CD4-positive, alpha-beta T cell (primary cell): ENCODE measurements around the gene FNIP1. TPM values are rescaled to one million over a fixed set of nuclear protein-coding genes. Genes with fewer than 3 reads are reported as not detected.
A peak's percentile ranks its signal among the peaks of the same experiment; 100 is the strongest.

ENCODE experiments used
- ATAC-seq: fragments of 200-7000 bp; cut with Tn5 transposase; one replicate; pipeline ENCODE4 v1.10.0; 2022; ENCODE audit warnings: mild to moderate bottlenecking; ENCODE audit not compliant: poor library complexity
- CTCF ChIA-PET: fragments of 350-600 bp; sonication (Branson Sonifier 250); formaldehyde crosslinking; loops from one replicate; lab custom pipeline; 2021; ENCODE audit warnings: antibody characterized with exemption, inconsistent platforms; lab: Charles Lee
- POLR2A ChIA-PET: fragments of 350-600 bp; sonication (Branson Sonifier 250); formaldehyde crosslinking; loops from one replicate; lab custom pipeline; 2021; ENCODE audit warnings: antibody characterized with exemption, inconsistent platforms; lab: Charles Lee
- DNase-seq, 14 experiments: peaks; one replicate each; pipeline ENCODE4 v3.0.0-alpha.2; 2013 to 2020; ENCODE audit warnings: mixed read lengths in 2 of 14
- H3K27ac ChIP-seq, 2 donors: one replicate each; pipeline versions ENCODE4 v1.5.1 to v1.7.0; 2013; ENCODE audit warnings: low read length in 2 of 2, low read depth in 1 of 2, mild to moderate bottlenecking in 1 of 2
- H3K27me3 ChIP-seq, 2 experiments: 1 replicate in 1 of 2; 2 replicates in 1 of 2; pipeline versions ENCODE4 v1.6.1 to v1.7.0; 2013; ENCODE audit warnings: low read length in 2 of 2, control low read depth in 1 of 2, mild to moderate bottlenecking in 1 of 2, moderate library complexity in 1 of 2; ENCODE audit not compliant: insufficient read depth in 2 of 2, control insufficient read depth in 1 of 2
- H3K36me3 ChIP-seq: one replicate; pipeline ENCODE4 v1.6.1; 2013; ENCODE audit warnings: low read length, control low read depth; ENCODE audit not compliant: insufficient read depth
- H3K4me1 ChIP-seq: one replicate; pipeline ENCODE4 v1.6.1; 2013; ENCODE audit warnings: low read length, control low read depth; ENCODE audit not compliant: insufficient read depth
- H3K4me3 ChIP-seq: one replicate; pipeline ENCODE4 v1.5.1; 2013; ENCODE audit warnings: mild to moderate bottlenecking, low read length, moderate library complexity
- H3K9me3 ChIP-seq, 2 experiments: 1 replicate in 1 of 2; 2 replicates in 1 of 2; pipeline versions ENCODE4 v1.6.1 to v1.7.0; 2013; ENCODE audit warnings: low read length in 2 of 2, mild to moderate bottlenecking in 2 of 2, control low read depth in 1 of 2, moderate library complexity in 1 of 2; ENCODE audit not compliant: control insufficient read depth in 1 of 2, insufficient read depth in 1 of 2
- H3K27ac Mint-ChIP-seq: one replicate; pipeline ENCODE4 v1.8.0; 2020; ENCODE audit warnings: mixed read lengths
- H3K27me3 Mint-ChIP-seq: one replicate; pipeline ENCODE4 v1.8.0; 2021; ENCODE audit warnings: mixed read lengths
- H3K36me3 Mint-ChIP-seq: one replicate; pipeline ENCODE4 v1.8.0; 2021; ENCODE audit warnings: low read depth, mixed read lengths
- H3K4me1 Mint-ChIP-seq: one replicate; pipeline ENCODE4 v1.8.0; 2021; ENCODE audit warnings: low read depth, mixed read lengths
- H3K4me3 Mint-ChIP-seq: one replicate; pipeline ENCODE4 v1.8.0; 2020; ENCODE audit warnings: mild to moderate bottlenecking, mixed read lengths
- H3K9me3 Mint-ChIP-seq: one replicate; pipeline ENCODE4 v1.8.0; 2020; ENCODE audit warnings: mixed read lengths
- CTCF ChIP-seq: fragments of 200-600 bp; IDR thresholded peaks from one replicate; pipeline ENCODE4 v1.8.0; 2022; ENCODE audit warnings: antibody characterized with exemption, mild to moderate bottlenecking
- intact Hi-C, 2 experiments: fragments of 100-400 bp; cut with DNase I in 1 of 2; cut with micrococcal nuclease in 1 of 2; formaldehyde crosslinking; loops; one replicate each; pipeline versions ENCODE4 v1.15.1 to v1.9.0; 2023 to 2025; cut with DNase I, micrococcal nuclease
- total RNA-seq, 174 experiments: library from RNA in 2 of 174; stranded (reverse) in 2 of 174; gene quantifications; one replicate each; pipeline ENCODE4 v1.2.3 and lab custom pipeline; 2021 to 2026

The FNIP1 gene
- total RNA-seq, 2 experiments from 2014 or later: 34.5 to 34.7 TPM

GRCh38 chr5:131706281-131706680 is 90.5 kb downstream of the FNIP1 start:
- H3K9me3 ChIP-seq: no peaks in the 10 kb centered on the region
- Mint-ChIP-seq H3K9me3 (no peaks in the 10 kb centered on the region), H3K36me3 (peaks cover 90% of the 10 kb centered on the region), H3K27me3 (no peaks in the 10 kb centered on the region), H3K4me3 (no peak overlapping the region), H3K27ac (no peak overlapping the region), H3K4me1 (peaks cover 3% of the 10 kb centered on the region)
- H3K36me3 ChIP-seq: peaks cover 50% of the 10 kb centered on the region
- intact Hi-C loops: loop anchor here in 1 of 2 experiments (5.0 kb wide), 1 partner anchor 301 kb away; no protein-coding TSS in a partner anchor
- ChIA-PET POLR2A (no interaction called here), CTCF (no interaction called here)
- DNase-seq: peak in 2 of 14 experiments; percentile 9 to 14
- H3K4me1 ChIP-seq: no peaks in the 10 kb centered on the region
- H3K27ac ChIP-seq: no peak overlapping the region
- H3K4me3 ChIP-seq: no peak overlapping the region
- H3K27me3 ChIP-seq: no peaks in the 10 kb centered on the region
- no peak for ATAC-seq
- TF ChIP-seq CTCF: no peak

DNA sequence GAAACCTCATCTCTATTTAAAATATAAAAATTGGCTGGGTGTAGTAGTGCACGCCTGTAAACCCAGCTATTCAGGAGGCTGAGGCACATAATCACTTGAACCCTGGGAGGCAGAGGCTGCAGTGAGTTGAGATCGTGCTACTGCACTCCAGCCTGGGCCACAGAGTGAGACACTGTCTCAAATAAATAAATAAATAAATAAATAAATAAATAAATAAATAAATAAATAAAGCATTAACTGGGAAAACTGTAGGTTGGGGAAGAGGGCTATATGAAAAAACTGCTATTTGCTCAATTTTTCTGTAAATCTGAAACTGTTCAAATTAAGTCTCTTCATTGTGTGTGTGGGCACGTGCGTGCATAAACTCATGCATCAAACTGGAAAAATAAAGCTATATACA is 101.9 kb downstream of the FNIP1 start:
- no peaks in the 10 kb centered on the region for H3K4me1 Mint-ChIP-seq
- Histone ChIP-seq H3K4me3 (no peak overlapping the region), H3K36me3 (peaks cover 14% of the 10 kb centered on the region), H3K9me3 (no peaks in the 10 kb centered on the region), H3K27ac (no peak overlapping the region), H3K27me3 (no peaks in the 10 kb centered on the region), H3K4me1 (no peaks in the 10 kb centered on the region)
- no peak for TF ChIP-seq CTCF
- intact Hi-C loops: no loop called here
- peaks cover 11% of the 10 kb centered on the region for H3K9me3 Mint-ChIP-seq
- H3K27me3 Mint-ChIP-seq: no peaks in the 10 kb centered on the region
- H3K4me3 Mint-ChIP-seq: no peak overlapping the region
- POLR2A ChIA-PET: no interaction called here
- ATAC-seq (no peak), DNase-seq (no peak)
- CTCF ChIA-PET: interaction anchor here (2.1 kb wide), 1 partner anchor 105 kb away, joined by 8 read pairs; no protein-coding TSS in a partner anchor
- H3K36me3 Mint-ChIP-seq: peaks cover 76% of the 10 kb centered on the region
- no peak overlapping the region for H3K27ac Mint-ChIP-seq

DNA sequence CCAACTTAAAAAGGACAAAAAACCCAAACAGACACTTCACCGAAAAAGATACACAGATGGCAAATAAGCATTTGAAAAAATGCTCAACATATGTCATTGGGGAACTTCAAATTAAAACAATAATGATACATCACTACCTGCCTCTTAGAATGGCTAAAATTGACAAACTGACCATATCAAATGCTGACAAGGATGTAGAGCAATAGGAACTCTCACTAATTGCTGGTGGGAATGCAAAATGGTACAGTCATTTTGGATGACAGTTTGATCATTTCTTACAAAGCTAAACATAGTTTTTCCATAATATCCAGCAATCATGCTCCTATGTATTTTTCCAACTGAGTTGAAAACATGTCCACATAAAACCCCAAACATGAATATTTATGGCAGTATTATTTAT is 102.9 kb downstream of the FNIP1 start:
- Mint-ChIP-seq H3K9me3 (peaks cover 11% of the 10 kb centered on the region), H3K27me3 (no peaks in the 10 kb centered on the region), H3K4me3 (no peak overlapping the region), H3K27ac (no peak overlapping the region), H3K4me1 (no peaks in the 10 kb centered on the region), H3K36me3 (peaks cover 84% of the 10 kb centered on the region)
- ChIA-PET POLR2A (no interaction called here), CTCF (no interaction called here)
- no peak for TF ChIP-seq CTCF
- DNase-seq (no peak), ATAC-seq (no peak)
- Histone ChIP-seq H3K27ac (no peak overlapping the region), H3K36me3 (peaks cover 17% of the 10 kb centered on the region), H3K27me3 (no peaks in the 10 kb centered on the region), H3K4me3 (no peak overlapping the region), H3K9me3 (no peaks in the 10 kb centered on the region), H3K4me1 (no peaks in the 10 kb centered on the region)
- intact Hi-C loops: no loop called here
